ENCODE results near the gene IL36B. TPM values are rescaled to one million over a fixed set of nuclear protein-coding genes. Genes with fewer than 3 reads are reported as not detected.

The IL36B gene
- total RNA-seq, 4 donors from 2014 or later = not detected

DNA sequence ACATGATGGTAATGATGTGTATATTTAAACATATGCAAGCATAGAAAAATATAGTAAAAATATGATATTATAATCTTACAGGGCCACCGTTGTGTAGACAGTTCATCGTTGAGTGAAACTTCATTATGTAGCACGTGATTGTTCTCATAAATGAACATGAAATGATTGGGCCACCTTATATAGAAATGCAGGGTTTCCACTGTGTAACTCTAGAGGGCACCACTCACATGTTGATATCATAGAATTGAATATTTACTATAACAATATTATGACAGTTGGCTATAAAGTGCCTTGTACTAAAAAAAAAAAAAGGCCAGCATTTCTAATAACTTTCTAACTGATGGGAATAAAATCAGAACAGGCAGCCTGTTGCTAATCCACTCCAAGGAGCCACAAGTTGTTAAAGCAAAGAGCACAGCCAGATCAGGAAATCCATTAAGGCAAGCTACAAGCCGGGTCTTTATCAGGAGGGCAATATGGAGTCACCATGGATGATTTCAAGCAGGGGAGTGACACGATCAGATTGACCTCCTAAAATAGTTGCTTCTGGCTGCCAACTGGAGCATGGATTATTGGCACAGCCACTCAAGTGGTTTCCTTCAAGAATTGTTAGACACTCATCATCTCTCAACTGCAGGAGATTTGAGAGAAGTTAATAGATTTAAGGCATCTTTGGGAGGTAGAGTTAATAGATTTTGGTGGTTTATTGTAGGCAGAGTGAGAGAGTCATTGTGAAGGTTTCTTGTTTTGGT lies 31.8 kb upstream of the IL36B start:
- no peak for DNase-seq

DNA sequence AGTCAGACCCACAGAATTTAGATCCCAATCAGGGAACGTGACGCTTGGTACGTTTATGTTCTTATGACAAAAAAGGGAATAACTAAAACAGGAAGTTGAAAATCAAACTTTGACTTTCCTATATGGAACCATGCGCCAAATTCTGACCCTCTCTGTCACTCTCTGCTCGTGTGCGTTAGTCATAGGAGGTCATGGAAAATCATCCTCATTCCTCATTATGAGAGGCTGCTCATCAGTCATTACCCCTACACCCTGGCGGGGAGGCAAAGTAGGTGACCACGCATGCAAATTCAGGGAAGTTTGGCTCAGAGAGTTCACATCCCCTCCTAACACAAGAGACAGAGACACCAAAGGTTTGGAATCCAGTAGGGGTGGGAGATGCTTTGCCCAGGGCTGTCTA lies 30.6 kb upstream of the IL36B start:
- TF ChIP-seq, protein P1, sequence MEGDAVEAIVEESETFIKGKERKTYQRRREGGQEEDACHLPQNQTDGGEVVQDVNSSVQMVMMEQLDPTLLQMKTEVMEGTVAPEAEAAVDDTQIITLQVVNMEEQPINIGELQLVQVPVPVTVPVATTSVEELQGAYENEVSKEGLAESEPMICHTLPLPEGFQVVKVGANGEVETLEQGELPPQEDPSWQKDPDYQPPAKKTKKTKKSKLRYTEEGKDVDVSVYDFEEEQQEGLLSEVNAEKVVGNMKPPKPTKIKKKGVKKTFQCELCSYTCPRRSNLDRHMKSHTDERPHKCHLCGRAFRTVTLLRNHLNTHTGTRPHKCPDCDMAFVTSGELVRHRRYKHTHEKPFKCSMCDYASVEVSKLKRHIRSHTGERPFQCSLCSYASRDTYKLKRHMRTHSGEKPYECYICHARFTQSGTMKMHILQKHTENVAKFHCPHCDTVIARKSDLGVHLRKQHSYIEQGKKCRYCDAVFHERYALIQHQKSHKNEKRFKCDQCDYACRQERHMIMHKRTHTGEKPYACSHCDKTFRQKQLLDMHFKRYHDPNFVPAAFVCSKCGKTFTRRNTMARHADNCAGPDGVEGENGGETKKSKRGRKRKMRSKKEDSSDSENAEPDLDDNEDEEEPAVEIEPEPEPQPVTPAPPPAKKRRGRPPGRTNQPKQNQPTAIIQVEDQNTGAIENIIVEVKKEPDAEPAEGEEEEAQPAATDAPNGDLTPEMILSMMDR (IDR thresholded peaks at IDR 0.05) = no peak
- no peak for TF ChIP-seq POLR2A (IDR thresholded peaks at IDR 0.05)
- no peak for DNase-seq
- H3K4me3 ChIP-seq = no peak overlapping the region

More for the DNA sequence above, 31.8 kb upstream of the IL36B start:
- TF ChIP-seq, protein P1 (IDR thresholded peaks at IDR 0.05) = peak in 4 of 6 experiments; percentile 21 to 67 (median 60)
- no peak for TF ChIP-seq POLR2A (IDR thresholded peaks at IDR 0.05)
- Histone ChIP-seq H3K4me3 (no peak overlapping the region), H3K4me1 (no peaks in the 10 kb centered on the region), H3K9me3 (no peaks in the 10 kb centered on the region), H3K27me3 (no peaks in the 10 kb centered on the region), H3K27ac (no peak overlapping the region), H3K36me3 (no peaks in the 10 kb centered on the region)

DNA sequence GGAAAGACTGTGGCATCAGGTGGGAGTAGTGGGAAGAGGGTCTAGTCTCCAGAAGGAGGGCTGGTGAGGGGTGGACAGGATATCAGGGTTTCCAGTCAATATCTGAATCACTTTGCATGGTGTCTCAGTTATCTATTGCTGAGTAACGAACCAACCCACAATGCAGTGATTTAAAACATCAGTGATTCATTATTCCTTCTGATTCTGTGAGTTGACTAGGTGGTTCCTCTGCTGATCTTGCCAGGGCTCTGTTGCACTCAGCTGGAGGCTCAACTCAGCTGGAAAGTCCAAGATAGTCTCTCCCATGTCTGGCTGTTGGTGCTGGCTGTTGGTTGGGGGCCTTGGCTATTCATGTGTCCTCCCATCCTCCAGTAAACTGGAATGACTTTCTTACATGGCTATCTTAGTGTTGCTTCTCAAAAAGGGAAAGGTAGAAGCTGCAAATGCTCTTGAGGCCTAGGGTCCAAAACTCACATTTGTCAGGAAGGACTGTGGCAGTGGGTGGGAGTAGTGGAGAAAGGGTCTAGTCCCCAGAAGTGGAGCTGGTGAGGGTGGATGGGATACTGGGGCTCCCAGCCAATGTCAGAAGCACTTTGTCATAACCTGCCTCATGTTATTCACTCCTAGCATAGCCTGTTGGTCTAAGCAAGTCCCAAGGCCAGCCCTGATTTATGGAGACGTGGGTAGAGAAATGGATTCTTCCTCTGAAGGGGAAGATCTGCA lies 29.0 kb upstream of the IL36B start:
- Histone ChIP-seq H3K27ac (no peak overlapping the region), H3K36me3 (no peaks in the 10 kb centered on the region), H3K27me3 (no peaks in the 10 kb centered on the region), H3K4me1 (no peaks in the 10 kb centered on the region), H3K9me3 (no peaks in the 10 kb centered on the region), H3K4me3 (no peak overlapping the region)
- TF ChIP-seq, protein P1 (IDR thresholded peaks at IDR 0.05) = no peak
- no peak for TF ChIP-seq POLR2A (IDR thresholded peaks at IDR 0.05)
- DNase-seq = no peak

More for the DNA sequence above, 30.6 kb upstream of the IL36B start:
- no peaks in the 10 kb centered on the region for H3K4me1 ChIP-seq
- H3K27ac ChIP-seq = no peak overlapping the region
- H3K36me3 ChIP-seq = no peaks in the 10 kb centered on the region
- no peaks in the 10 kb centered on the region for H3K27me3 ChIP-seq
- H3K9me3 ChIP-seq = no peaks in the 10 kb centered on the region

DNA sequence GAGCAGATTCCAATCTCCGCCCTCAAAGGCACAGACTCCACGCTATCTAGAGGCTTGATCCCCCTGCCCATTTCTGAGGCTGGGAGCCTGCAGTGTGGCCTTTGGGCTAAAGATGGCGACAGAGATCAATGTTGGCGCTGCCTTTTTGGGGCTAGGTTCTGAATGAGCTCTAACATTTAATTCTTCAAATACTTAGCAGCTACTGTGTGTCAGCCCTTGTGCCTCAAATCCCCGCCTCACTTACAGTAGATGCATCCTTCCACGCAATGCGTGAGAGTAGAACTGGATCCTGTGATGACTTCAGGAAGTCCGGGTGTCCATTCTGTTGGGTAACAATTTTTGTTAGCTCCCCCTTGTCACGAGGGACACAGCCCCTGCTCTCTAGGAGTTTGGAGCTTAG lies 27.5 kb upstream of the IL36B start:
- no peak overlapping the region for H3K4me3 ChIP-seq
- no peak overlapping the region for H3K27ac ChIP-seq
- H3K27me3 ChIP-seq = no peaks in the 10 kb centered on the region
- TF ChIP-seq POLR2A (IDR thresholded peaks at IDR 0.05) = no peak
- TF ChIP-seq, protein P1 (IDR thresholded peaks at IDR 0.05) = peak in 4 of 6 experiments; percentile 50 to 65 (median 60)
- no peaks in the 10 kb centered on the region for H3K36me3 ChIP-seq
- no peaks in the 10 kb centered on the region for H3K4me1 ChIP-seq
- no peak for DNase-seq
- no peaks in the 10 kb centered on the region for H3K9me3 ChIP-seq

DNA sequence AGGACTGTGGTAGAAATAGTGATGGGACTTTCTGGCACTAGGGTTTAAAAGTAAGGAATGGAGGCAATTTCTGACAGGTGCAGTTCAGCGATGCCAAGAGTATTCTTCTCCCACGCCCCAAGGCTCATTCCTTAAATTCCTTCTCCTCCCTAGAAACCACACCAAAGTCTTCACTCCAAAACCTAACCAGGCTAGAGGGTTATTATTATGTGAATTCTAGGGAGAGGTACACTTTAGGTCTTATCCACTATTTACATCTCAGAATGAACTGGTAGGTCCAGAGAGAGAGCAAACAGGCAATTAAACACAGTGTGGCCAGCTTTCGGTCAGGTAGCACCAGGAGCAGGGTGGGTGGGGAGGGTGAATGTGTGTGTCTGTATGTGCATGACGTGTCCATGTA lies 26.5 kb upstream of the IL36B start:
- H3K27me3 ChIP-seq = no peaks in the 10 kb centered on the region
- TF ChIP-seq POLR2A (IDR thresholded peaks at IDR 0.05) = no peak
- TF ChIP-seq, protein P1 (IDR thresholded peaks at IDR 0.05) = no peak
- H3K36me3 ChIP-seq = no peaks in the 10 kb centered on the region
- no peaks in the 10 kb centered on the region for H3K9me3 ChIP-seq
- no peak for DNase-seq
- no peak overlapping the region for H3K27ac ChIP-seq
- no peak overlapping the region for H3K4me3 ChIP-seq
- H3K4me1 ChIP-seq = no peaks in the 10 kb centered on the region

Data from Peyer's patch (tissue), 4 donors.